H1 (cell line): ENCODE results near the gene ZNF24. TPM values are rescaled to one million over a fixed set of nuclear protein-coding genes. Genes with fewer than 3 reads are reported as not detected.

ENCODE experiments used
- CTCF ChIA-PET: fragments of 300-600 bp; sonication (Branson Sonifier 250); formaldehyde crosslinking; loops from one replicate; lab custom pipeline; 2021; ENCODE audit not compliant: partially characterized antibody; lab: Charles Lee
- POLR2A ChIA-PET: fragments of 300-600 bp; sonication (Branson Sonifier 250); formaldehyde crosslinking; loops from one replicate; lab custom pipeline; 2021; ENCODE audit warnings: inconsistent platforms; ENCODE audit not compliant: partially characterized antibody; lab: Charles Lee
- DNase-seq, 2 experiments: peaks; one replicate each; pipeline versions ENCODE4 v3.0.0 to v3.0.0-alpha.2; 2010 to 2022; ENCODE audit warnings: low spot score in 2 of 2, low read depth in 1 of 2, mixed read lengths in 1 of 2
- FAIRE-seq: peaks from 2 replicates; lab custom pipeline; 2011; peaks lifted over from hg19 to GRCh38; lab: Jason Lieb, UNC
- H2AFZ ChIP-seq: 2 replicates; pipeline ENCODE4 v1.8.1; 2012; ENCODE audit warnings: low read length, inconsistent platforms
- H2AK5ac ChIP-seq: 2 replicates; pipeline ENCODE4 v1.6.1; 2013; ENCODE audit warnings: low read depth, low read length
- H2BK120ac ChIP-seq: replicated peaks from 2 replicates; pipeline ENCODE3; 2013; ENCODE audit warnings: low read depth, low read length, inconsistent platforms
- H2BK12ac ChIP-seq: 2 replicates; pipeline ENCODE4 v1.6.1; 2013; ENCODE audit warnings: low read depth, low read length
- H2BK15ac ChIP-seq: 2 replicates; pipeline ENCODE4 v1.6.1; 2013; ENCODE audit warnings: low read length
- H2BK20ac ChIP-seq: 2 replicates; pipeline ENCODE4 v1.6.1; 2013; ENCODE audit warnings: low read length
- H2BK5ac ChIP-seq: 2 replicates; pipeline ENCODE4 v1.6.1; 2013; ENCODE audit warnings: low read depth, low read length
- H3K14ac ChIP-seq: 2 replicates; pipeline ENCODE4 v1.6.1; 2013; ENCODE audit warnings: inconsistent platforms; ENCODE audit not compliant: insufficient read length
- H3K18ac ChIP-seq: 2 replicates; pipeline ENCODE4 v1.6.1; 2013; ENCODE audit warnings: low read length; ENCODE audit errors: extremely low read depth
- H3K23ac ChIP-seq: 2 replicates; pipeline ENCODE4 v1.6.1; 2013; ENCODE audit warnings: inconsistent platforms; ENCODE audit not compliant: insufficient read length
- H3K23me2 ChIP-seq: 2 replicates; pipeline ENCODE4 v1.6.1; 2013; ENCODE audit warnings: low read depth, low read length
- H3K27ac ChIP-seq: 2 replicates; pipeline ENCODE4 v1.6.1; 2011; ENCODE audit warnings: low read depth, low read length, inconsistent platforms
- H3K27me3 ChIP-seq, 4 experiments: replicated peaks in 1 of 4; 1 replicate in 1 of 4; 2 replicates in 3 of 4; pipeline versions ENCODE4 v1.6.1 to v1.8.1; 2011 to 2013; ENCODE audit warnings: low read length in 3 of 4, mild to moderate bottlenecking in 3 of 4, inconsistent platforms in 2 of 4, mixed read lengths in 2 of 4, moderate library complexity in 1 of 4; ENCODE audit not compliant: control insufficient read depth in 3 of 4, insufficient read depth in 3 of 4; ENCODE audit errors: extremely low read depth in 1 of 4
- H3K36me3 ChIP-seq, 4 experiments: 2 replicates each; pipeline versions ENCODE4 v1.6.1 to v1.8.1; 2011 to 2013; ENCODE audit warnings: mild to moderate bottlenecking in 4 of 4, low read length in 3 of 4, moderate library complexity in 2 of 4, control low read depth in 1 of 4, inconsistent platforms in 1 of 4; ENCODE audit not compliant: insufficient read depth in 4 of 4, control insufficient read depth in 2 of 4
- H3K4ac ChIP-seq: replicated peaks from 2 replicates; pipeline ENCODE3; 2013; ENCODE audit warnings: low read length, low read depth, mixed read lengths, inconsistent platforms; ENCODE audit not compliant: insufficient read length
- H3K4me1 ChIP-seq, 4 experiments: replicated peaks in 1 of 4; 1 replicate in 1 of 4; 2 replicates in 3 of 4; pipeline versions ENCODE4 v1.6.1 to v1.8.1; 2011 to 2013; ENCODE audit warnings: low read length in 3 of 4, inconsistent platforms in 2 of 4, mixed read lengths in 1 of 4; ENCODE audit not compliant: insufficient read depth in 4 of 4, control insufficient read depth in 3 of 4
- H3K4me2 ChIP-seq, 2 experiments: 2 replicates each; pipeline versions ENCODE4 v1.6.1 to v1.8.1; 2011 to 2013; ENCODE audit warnings: low read depth in 2 of 2, low read length in 2 of 2, control low read depth in 1 of 2, inconsistent platforms in 1 of 2, mild to moderate bottlenecking in 1 of 2; ENCODE audit not compliant: insufficient read depth in 1 of 2
- H3K4me3 ChIP-seq, 4 experiments: fragments of 200-600, 300-600 bp in 1 of 4; sonication (generic), shearing (Covaris generic), sonication (Bioruptor Twin) in 1 of 4; 2 replicates each; pipeline versions ENCODE4 v1.5.1 to v1.8.1; 2011 to 2016; ENCODE audit warnings: low read length in 4 of 4, low read depth in 3 of 4, control low read depth in 2 of 4, inconsistent platforms in 2 of 4, mild to moderate bottlenecking in 2 of 4, mixed read lengths in 1 of 4, moderate library complexity in 1 of 4; ENCODE audit not compliant: insufficient read depth in 2 of 4; ENCODE audit errors: extremely low read depth in 1 of 4
- H3K56ac ChIP-seq: replicated peaks from 2 replicates; pipeline ENCODE3; 2013; ENCODE audit warnings: low read depth, mild to moderate bottlenecking, mixed read lengths, low read length, inconsistent platforms; ENCODE audit not compliant: insufficient read length
- H3K79me1 ChIP-seq: 2 replicates; pipeline ENCODE4 v1.6.1; 2013; ENCODE audit warnings: low read depth, low read length, control low read depth
- H3K79me2 ChIP-seq, 2 experiments: 2 replicates each; pipeline versions ENCODE4 v1.6.1 to v1.8.1; 2012 to 2013; ENCODE audit warnings: low read length in 2 of 2, mild to moderate bottlenecking in 2 of 2, inconsistent platforms in 1 of 2; ENCODE audit not compliant: insufficient read depth in 2 of 2, control insufficient read depth in 1 of 2
- H3K9ac ChIP-seq, 4 experiments: replicated peaks in 1 of 4; 1 replicate in 1 of 4; 2 replicates in 3 of 4; pipeline versions ENCODE4 v1.6.1 to v1.8.1; 2011 to 2013; ENCODE audit warnings: low read depth in 3 of 4, low read length in 3 of 4, control low read depth in 2 of 4, mild to moderate bottlenecking in 2 of 4, moderate library complexity in 2 of 4, inconsistent platforms in 1 of 4; ENCODE audit errors: extremely low read depth in 1 of 4
- H3K9me3 ChIP-seq, 2 experiments: 2 replicates each; pipeline versions ENCODE4 v1.6.1 to v1.8.1; 2012 to 2013; ENCODE audit warnings: mild to moderate bottlenecking in 2 of 2, moderate library complexity in 2 of 2, control low read depth in 1 of 2, inconsistent platforms in 1 of 2, low read depth in 1 of 2, low read length in 1 of 2, mixed read lengths in 1 of 2; ENCODE audit not compliant: insufficient read depth in 2 of 2
- H4K20me1 ChIP-seq, 2 experiments: replicated peaks in 1 of 2; 2 replicates each; pipeline versions ENCODE3 to v1.8.1; 2011 to 2013; ENCODE audit warnings: inconsistent platforms in 2 of 2, low read length in 2 of 2, mild to moderate bottlenecking in 1 of 2; ENCODE audit not compliant: insufficient read depth in 2 of 2, control insufficient read depth in 1 of 2
- H4K5ac ChIP-seq: 2 replicates; pipeline ENCODE4 v1.6.1; 2013; ENCODE audit warnings: low read length, low read depth, mixed read lengths, inconsistent platforms; ENCODE audit not compliant: insufficient read length
- H4K8ac ChIP-seq: 2 replicates; pipeline ENCODE4 v1.8.0; 2013; ENCODE audit warnings: mild to moderate bottlenecking, moderate library complexity, low read length, inconsistent platforms; ENCODE audit not compliant: insufficient read depth; ENCODE audit errors: extremely low read depth
- H4K91ac ChIP-seq: replicated peaks from 2 replicates; pipeline ENCODE3; 2013; ENCODE audit warnings: low read length, mixed read lengths, inconsistent platforms; ENCODE audit not compliant: insufficient read length
- ASH2L ChIP-seq: fragments of 200-600, 300-600 bp; sonication (generic); IDR thresholded peaks from one replicate; pipeline ENCODE4 v1.7.1; 2017; ENCODE audit warnings: low read length
- ATF3 ChIP-seq: IDR thresholded peaks from 2 replicates; pipeline ENCODE4 v1.6.1; 2011; ENCODE audit warnings: low read depth, mild to moderate bottlenecking, low read length; ENCODE audit not compliant: insufficient read depth
- CBX5 ChIP-seq: fragments of 300-800, 300-1000 bp; sonication (generic); IDR thresholded peaks from 2 replicates; pipeline ENCODE4 v1.7.1; 2016; ENCODE audit warnings: antibody characterized with exemption, low read length, low read depth
- FOSL1 ChIP-seq: IDR thresholded peaks from 2 replicates; pipeline ENCODE4 v1.6.1; 2011; ENCODE audit warnings: mild to moderate bottlenecking, low read depth, low read length, moderate library complexity; ENCODE audit not compliant: insufficient read depth
- NANOG ChIP-seq: IDR thresholded peaks from 2 replicates; pipeline ENCODE4 v1.6.1; 2011; ENCODE audit warnings: low read length, low read depth, mild to moderate bottlenecking, inconsistent platforms; ENCODE audit not compliant: insufficient read depth, poor library complexity, severe bottlenecking
- SIX5 ChIP-seq: IDR thresholded peaks from 2 replicates; pipeline ENCODE4 v1.6.1; 2011; ENCODE audit warnings: mild to moderate bottlenecking, low read depth, low read length
- SP2 ChIP-seq: IDR thresholded peaks from 2 replicates; pipeline ENCODE4 v1.6.1; 2012; ENCODE audit warnings: mild to moderate bottlenecking, low read length, inconsistent platforms
- USF2 ChIP-seq: IDR thresholded peaks from 2 replicates; pipeline ENCODE4 v1.6.1; 2011; ENCODE audit warnings: low read length, improper control_type of control experiment
- ZNF274 ChIP-seq: IDR thresholded peaks from 2 replicates; pipeline ENCODE4 v1.7.0; 2012; ENCODE audit warnings: low read length, borderline replicate concordance; ENCODE audit errors: extremely low read depth
- whole genome bisulfite sequencing, 2 experiments: shearing (Covaris generic) in 1 of 2; methylation state at CpG; one replicate each; pipeline versions ENCODE4 v1.1.6 to v1.1.7; 2013 to 2015; ENCODE audit warnings: low lambda C conversion rate in 2 of 2, mixed read lengths in 2 of 2, inconsistent platforms in 1 of 2, low coverage in 1 of 2, missing lambda C conversion rate in 1 of 2; ENCODE audit not compliant: insufficient replicate concordance in 2 of 2, insufficient coverage in 1 of 2, insufficient read length in 1 of 2; ENCODE audit errors: extremely low coverage in 1 of 2, missing lambda C conversion rate in 1 of 2; 5-methylcytosine and 5-hydroxymethylcytosine counted together
- polyA plus RNA-seq, 7 experiments: library from polyadenylated mRNA; depleted of rRNA in 3 of 7; stranded (reverse) in 5 of 7; unstranded in 2 of 7; fragments of >200 nt in 5 of 7; fragments of 200-250 nt in 2 of 7; gene quantifications; 1 replicate in 5 of 7; 2 replicates in 1 of 7; 4 replicates in 1 of 7; pipeline versions ENCODE4 v1.2.1 to v1.2.3, GENCODE V29; 2011 to 2013; ENCODE audit warnings: missing spikeins in 2 of 7, mixed read lengths in 2 of 7
- total RNA-seq: library from RNA; stranded (reverse); fragmentation: NEBNext Ultra II Directional; extraction: Animal tissue kit (Norgen Biotek cat#: 25700); gene quantifications from 2 replicates; pipeline ENCODE4 v1.2.1, GENCODE V29; 2021
- TF ChIP-seq, protein P1 (sequence below): IDR thresholded peaks from 2 replicates; pipeline ENCODE4 v1.6.1; 2012; ENCODE audit warnings: inconsistent platforms

Gene ZNF24
- total and polyA plus RNA-seq, 2 of the 8 experiments (the other 6 are each of a cell fraction or from before 2014, with no cell fraction given): 12.5 to 56.9 TPM

- Histone ChIP-seq H3K36me3 (no peaks in the 10 kb centered on the region), H2BK120ac (no peak overlapping the region), H2BK15ac (no peak overlapping the region), H3K23me2 (no peaks in the 10 kb centered on the region), H3K18ac (no peak overlapping the region), H4K91ac (no peak overlapping the region), H3K79me1 (no peaks in the 10 kb centered on the region), H2BK20ac (no peak overlapping the region), H3K4ac (no peak overlapping the region), H3K14ac (no peak overlapping the region), H3K23ac (no peak overlapping the region), H4K20me1 (no peaks in the 10 kb centered on the region), H3K9ac (no peak overlapping the region; a peak in 1 of 7 replicates), H2AK5ac (no peak overlapping the region), H2AFZ (peak overlapping the region; percentile 74), H3K27me3 (no peaks in the 10 kb centered on the region), H3K27ac (no peak overlapping the region), H3K9me3 (no peaks in the 10 kb centered on the region), H2BK12ac (peak overlapping the region; percentile 63; the same call in 1 of the 2 replicates), H3K56ac (no peak overlapping the region), H2BK5ac (no peak overlapping the region), H3K4me2 (no peak overlapping the region), H3K4me1 (peaks cover 0 to 4% (median 1%) of the 10 kb centered on the region in 4 experiments; a peak in 3 of 7 replicates), H4K5ac (no peak overlapping the region), H4K8ac (no peak overlapping the region), H3K79me2 (no peaks in the 10 kb centered on the region), H3K4me3 (no peak overlapping the region)
- ChIA-PET POLR2A (interaction anchor here (0.7 to 1.4 kb wide), 4 partner anchors 9 to 17 kb away, joined by 3 to 5 read pairs (median 4); partner anchors contain the start of gene ZNF24), CTCF (interaction anchor here (1.4 kb wide), 1 partner anchor 96 kb away, joined by 3 read pairs; no protein-coding TSS in a partner anchor)
- 62% methylated on average over 3 of the region's 3 CpGs; no CpG with 5 or more reads in 1 of the 2 experiments for WGBS, 2 experiments
- TF ChIP-seq ASH2L (no peak), ATF3 (no peak), SP2 (no peak), NANOG (no peak), SIX5 (no peak), FOSL1 (no peak), CBX5 (no peak), USF2 (no peak), ZNF274 (no peak)
- TF ChIP-seq, protein P1, sequence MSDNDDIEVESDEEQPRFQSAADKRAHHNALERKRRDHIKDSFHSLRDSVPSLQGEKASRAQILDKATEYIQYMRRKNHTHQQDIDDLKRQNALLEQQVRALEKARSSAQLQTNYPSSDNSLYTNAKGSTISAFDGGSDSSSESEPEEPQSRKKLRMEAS: no peak
- FAIRE-seq: no peak
- no peak for DNase-seq
These were observed 17.4 kb downstream of the ZNF24 start for GRCh38 chr18:35326695-35327387.
